ENCODE measurements around the gene PTBP1. TPM values are rescaled to one million over a fixed set of nuclear protein-coding genes. Genes with fewer than 3 reads are reported as not detected.
A peak's percentile ranks its signal among the peaks of the same experiment; 100 is the strongest.

Gene PTBP1
- total RNA-seq, 1 donor from 2014 or later = 198 TPM

DNA sequence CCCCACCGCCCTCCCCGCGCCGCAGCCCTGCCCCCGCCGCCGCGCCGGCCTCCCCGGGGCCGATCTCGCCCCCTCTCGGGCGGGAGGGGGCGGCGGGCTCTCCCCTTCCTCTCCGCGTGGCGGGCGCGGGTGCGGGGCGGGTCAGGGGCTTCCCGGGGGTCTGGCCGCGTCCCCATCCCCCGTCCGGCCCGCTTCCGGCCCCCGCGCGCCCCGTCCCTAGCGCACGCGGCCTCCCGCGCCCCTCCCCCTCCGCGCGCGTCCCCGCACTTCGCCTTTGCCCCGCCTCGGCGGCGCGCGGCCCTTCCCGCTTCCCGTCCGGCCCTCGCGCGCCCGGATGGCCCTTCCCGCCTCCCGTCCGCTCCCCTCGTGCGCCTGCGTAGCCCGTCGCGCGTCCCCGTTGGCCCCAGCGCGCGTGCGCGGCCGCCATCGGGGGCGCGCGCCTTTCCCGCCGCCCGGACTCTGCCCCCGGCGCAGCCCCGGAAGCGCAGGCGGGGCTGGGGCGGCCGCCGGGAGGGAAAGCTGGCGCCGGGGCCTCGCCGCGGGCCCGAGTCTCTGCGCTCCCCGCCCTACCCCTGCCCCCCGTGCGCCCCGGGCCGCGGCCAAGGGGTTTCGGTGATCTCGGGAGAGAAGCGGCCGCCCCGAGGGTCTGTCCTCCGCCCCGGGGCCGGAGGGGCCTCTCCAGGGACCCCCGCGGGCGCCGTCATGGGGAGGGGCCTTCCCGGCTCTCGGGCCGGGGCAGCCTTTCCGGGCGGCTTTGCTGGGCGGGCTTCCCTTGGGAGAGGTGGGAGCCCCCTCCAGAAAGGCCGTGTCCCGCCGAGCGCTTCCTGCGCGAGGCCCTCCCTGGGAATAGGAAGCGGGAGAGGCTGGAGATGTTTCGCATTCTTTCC is 519 bp downstream of the PTBP1 start:
- peak; percentile 49 for DNase-seq (ENCODE audit: low read depth, low spot score)

- no peak for DNase-seq (ENCODE audit: low read depth, low spot score)
These were observed 1.3 kb downstream of the PTBP1 start for GRCh38 chr19:798415-799075.

DNA sequence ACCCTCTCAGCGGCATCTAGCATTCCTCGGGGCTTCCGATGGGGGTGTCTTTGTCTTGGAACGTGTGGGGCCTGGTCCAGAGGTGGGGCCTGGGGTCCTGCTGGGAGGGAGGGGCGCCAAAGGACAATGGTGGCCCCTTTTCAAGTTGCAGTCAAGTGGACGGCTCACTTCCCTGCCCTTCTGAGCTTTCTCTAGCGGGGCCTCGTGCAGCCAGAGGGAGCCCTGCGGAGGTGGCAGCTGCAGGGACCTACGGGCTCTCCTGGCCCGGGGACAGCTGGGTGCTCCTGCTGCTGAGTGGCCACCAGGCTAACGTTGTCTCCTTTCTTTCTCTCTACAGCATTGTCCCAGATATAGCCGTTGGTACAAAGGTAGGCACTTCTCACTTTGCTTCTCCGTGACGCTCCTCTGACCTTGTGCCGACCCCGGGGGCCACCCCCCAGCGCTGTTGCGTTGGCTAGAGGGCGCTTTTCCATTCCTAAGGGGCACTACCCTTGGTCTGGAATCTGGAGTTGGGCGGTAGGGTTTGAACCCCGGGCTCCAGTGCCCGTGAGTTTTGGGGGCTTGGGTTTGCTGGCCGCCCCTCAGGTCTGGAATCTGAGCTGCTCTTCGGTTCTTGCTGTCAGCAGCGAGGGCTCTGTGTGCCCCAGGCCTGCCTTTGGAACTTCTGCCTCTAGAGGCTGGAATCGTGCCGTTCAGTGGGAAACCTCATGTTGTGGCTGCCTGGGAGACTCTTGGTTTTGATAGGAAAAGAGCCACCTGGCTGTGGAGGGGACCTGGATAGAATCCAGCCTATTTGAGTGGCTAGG is 2.0 kb downstream of the PTBP1 start:
- no peak for DNase-seq (ENCODE audit: low read depth, low spot score)

DNA sequence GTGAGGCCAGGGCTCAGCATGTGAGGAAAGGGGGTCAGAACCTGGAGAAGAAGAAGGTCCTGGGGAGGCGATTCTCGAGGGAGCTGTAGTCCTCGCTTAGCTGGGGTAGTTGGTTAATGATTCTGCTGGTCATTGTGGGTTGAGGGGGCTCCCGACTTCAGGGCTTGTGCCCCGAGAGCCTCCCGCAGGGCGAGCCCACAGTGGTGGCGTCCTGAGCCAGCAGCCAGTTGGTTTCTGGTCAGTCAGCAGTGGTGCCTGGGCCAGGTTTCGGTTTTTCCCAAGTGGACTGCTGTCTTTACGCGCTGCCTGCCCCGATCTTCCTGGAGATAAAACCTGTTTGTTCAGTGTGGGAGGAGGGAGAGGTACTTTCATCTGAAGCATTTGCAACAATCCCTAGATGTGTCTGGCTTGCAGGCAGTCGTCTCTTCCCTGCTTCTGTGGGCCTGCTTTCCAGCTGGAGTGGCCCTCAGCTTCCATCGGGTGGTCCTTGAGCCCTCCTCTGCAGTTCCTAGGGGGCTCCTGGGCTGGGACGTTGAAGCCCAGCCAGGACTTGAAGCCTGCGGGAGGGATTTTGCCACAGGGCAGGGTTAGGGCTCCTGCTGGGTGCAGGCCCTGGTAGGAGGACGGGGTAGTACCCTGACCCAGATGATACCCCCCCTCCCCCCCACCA is 3.2 kb downstream of the PTBP1 start:
- no peak for DNase-seq (ENCODE audit: low read depth, low spot score)

- DNase-seq (ENCODE audit: low read depth, low spot score) = no peak
These were observed 4.0 kb downstream of the PTBP1 start for GRCh38 chr19:801030-801860.

- no peak for DNase-seq (ENCODE audit: low read depth, low spot score)
These were observed 4.7 kb downstream of the PTBP1 start for GRCh38 chr19:801861-802497.

DNA sequence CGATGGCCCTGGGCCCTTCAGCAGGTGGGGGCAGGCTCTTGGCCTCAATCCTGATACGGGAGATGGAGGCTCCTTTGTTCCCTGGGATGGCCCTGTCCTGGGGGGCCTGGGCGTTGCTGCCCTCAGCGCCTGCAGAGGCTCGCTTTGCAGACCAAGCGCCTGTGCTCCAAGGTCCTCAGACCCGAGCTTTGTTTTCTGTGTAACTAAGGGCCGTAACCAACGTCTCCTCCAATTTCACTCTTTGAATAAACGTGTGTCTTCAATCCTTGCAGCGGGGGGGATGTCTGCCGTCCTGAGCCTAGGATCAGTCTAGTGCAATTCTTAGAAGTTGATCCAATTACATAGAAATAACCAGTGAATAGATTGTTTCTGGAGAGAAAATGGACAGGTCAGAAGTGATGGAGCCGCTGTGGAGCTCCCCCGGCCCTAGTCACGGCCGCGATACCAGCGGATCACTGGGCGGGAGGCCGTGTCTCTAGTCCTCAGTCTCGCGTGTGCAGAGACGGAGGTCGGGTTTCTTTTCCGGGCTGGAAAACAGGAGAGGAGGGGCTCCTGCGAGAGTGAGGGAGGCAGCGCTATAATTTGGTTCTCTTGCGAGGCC is 5.3 kb downstream of the PTBP1 start:
- DNase-seq (ENCODE audit: low read depth, low spot score) = no peak

DNA sequence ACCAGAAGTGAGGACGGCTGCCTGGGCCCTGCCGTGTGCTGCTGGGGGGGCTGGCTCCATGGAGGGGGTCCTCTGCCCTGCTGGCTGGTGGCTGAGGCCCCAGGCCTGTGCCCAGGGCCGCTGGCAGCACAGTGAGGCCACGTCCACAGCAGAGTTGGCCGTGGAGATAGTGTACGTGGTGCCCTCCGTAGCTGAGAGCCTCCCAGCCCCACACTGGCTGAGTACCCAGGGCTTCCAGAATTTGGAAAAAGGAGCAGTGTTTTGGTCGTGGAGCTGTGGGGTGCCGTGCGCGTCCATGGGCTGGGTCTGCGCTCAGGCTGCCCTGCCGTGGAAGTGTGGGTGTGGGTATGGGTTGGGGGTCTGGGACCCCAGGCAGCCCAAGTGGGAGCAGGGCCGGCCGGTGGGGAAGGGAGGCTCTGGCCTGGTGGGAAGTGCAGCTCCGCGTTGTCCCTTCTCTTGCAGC is 5.9 kb downstream of the PTBP1 start:
- no peak for DNase-seq (ENCODE audit: low read depth, low spot score)

DNA sequence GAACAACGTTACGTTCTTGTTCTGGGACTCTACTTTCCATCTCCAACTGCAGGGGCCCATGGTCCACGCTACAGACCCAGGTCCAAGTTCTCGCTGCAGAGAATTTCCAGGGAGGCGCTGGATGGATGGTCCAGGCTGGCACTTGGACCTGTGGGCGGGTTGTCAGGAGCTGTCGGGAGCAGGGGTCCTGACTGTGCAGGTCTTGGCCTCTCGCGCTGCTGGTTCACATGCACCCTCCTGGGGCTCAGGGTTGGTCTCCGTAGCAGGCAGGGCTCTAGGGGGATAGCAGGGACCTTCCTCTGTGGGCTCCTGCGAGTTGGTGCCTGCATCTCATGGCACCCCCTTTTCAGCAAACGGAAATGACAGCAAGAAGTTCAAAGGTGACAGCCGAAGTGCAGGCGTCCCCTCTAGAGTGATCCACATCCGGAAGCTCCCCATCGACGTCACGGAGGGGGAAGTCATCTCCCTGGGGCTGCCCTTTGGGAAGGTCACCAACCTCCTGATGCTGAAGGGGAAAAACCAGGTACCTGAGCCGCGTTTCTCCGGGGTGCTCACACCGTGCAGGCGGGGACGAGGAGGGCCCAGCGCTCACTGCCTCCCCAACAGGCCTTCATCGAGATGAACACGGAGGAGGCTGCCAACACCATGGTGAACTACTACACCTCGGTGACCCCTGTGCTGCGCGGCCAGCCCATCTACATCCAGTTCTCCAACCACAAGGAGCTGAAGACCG is 6.6 kb downstream of the PTBP1 start:
- DNase-seq (ENCODE audit: low read depth, low spot score) = no peak

DNA sequence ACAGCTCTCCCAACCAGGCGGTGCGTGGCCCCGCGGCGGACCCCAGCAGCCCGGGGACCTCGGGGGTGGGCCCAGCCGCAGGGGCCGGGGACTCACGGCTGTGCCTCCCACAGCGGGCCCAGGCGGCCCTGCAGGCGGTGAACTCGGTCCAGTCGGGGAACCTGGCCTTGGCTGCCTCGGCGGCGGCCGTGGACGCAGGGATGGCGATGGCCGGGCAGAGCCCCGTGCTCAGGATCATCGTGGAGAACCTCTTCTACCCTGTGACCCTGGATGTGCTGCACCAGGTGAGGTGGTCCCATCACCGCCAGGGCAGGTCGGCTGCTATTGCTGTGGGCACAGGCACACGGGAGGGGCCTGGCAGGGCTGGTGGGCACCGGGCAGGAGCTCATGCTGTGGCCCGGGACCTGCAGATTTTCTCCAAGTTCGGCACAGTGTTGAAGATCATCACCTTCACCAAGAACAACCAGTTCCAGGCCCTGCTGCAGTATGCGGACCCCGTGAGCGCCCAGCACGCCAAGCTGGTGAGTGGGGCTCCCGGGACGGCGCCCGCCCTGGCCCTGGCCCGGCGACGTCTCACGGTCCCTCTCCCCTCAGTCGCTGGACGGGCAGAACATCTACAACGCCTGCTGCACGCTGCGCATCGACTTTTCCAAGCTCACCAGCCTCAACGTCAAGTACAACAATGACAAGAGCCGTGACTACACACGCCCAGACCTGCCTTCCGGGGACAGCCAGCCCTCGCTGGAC is 7.3 kb downstream of the PTBP1 start:
- DNase-seq (ENCODE audit: low read depth, low spot score) = no peak

GRCh38 chr19:805166-805551 is 7.9 kb downstream of the PTBP1 start:
- no peak for DNase-seq (ENCODE audit: low read depth, low spot score)

DNA sequence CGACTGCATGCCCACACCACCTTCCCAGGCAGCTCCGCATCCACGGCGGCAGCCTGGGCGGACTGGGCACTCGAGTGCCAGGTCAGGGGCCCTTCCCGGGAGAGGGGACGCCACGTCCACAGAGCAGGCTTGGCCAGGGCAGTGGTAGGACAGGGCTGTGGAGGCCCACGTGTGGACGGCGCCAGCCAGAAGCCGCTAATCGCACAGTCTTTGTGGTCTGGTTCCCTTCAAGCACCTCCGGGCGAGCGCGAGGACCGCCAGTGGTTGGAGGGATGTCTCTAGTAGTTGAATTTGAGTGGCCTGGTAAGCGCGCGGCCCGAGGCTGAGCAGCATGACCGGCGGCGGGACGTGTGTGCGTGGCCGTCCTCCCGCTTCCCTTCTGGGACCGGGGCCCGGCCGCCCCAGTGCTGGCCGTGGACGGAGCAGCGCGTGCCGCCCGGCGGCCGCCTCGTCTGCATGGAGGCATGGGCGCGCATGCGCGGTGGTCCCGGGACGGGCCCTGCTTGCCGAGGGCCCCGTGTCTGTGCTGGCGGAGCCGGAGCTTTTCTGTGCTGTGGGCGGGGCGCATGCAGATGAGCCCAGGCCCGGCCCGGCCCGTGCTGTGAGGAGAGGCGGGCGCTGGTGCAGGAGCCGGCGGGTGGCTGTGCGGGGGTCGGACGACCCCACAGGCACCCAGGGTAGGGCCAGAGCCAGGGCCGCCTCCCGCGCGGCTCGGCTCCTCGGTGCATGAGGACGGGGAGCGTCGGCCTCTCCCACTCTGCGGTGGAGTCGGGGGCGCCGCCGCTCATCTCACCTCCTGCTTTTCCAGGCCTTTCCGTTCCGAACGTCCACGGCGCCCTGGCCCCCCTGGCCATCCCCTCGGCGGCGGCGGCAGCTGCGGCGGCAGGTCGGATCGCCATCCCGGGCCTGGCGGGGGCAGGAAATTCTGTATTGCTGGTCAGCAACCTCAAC is 8.6 kb downstream of the PTBP1 start:
- no peak for DNase-seq (ENCODE audit: low read depth, low spot score)

DNA sequence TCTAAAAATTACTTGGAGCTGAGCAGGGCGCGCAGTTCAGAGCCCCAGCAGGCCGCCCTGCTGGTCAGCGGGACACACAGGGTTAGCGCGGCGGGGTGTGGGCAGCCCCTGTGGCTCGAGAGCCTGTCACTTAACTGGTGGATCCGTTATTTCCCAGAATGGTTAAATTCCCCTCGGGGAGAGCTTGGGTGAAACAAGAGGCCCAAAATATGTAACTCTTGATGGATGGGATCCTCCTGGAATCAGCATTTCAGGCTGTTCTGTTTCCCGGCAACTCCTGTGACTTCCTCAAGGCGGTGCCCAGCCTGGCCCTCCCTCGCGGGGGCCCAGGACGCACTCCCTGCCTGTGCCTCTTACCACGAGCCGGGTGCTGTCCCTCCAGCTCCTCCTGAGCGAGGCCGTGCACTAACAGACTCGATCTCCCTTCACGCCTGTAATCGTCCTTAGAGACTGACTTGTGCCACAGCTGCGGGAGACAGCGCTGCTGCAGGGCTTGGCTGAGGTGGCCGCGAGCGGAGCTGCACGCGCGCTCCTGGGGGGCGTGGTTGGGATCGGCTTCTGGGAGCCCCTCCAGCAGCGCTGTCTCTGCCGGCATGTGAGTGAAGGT is 9.7 kb downstream of the PTBP1 start:
- DNase-seq (ENCODE audit: low read depth, low spot score) = no peak

DNA sequence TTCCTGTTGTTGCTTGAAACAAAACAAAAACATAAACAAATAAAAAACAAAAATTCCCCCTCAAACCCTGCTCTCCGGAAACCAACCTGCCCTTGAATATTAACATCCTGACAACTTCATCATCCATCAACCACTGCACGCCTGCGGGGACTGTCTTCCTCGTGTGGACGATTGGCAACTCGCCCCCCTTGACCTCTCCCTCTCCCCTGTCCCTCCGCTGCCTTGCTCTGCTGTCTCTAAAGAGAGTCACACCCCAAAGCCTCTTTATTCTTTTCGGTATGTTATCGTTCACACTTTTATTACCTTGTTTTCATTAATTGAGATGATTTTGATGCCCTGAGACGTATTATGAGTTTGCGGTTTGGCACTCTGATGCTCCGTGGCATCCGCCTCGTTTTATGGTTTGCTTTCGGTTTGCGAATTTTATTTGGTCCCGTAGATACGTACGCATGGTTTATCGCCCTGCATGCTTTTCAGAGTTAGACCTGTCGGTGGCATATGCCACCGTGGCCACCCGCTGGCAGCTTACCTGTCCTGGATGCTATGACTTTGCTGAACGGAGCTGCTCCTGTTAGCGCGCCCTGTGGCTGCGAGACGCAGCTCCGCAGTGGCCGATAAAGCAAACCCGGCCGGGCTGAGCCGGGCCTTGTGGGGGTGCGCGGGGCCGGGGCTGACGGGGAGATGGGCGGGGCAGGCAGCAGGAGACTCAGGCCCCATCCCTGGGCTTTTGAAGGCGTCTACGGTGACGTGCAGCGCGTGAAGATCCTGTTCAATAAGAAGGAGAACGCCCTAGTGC is 10.6 kb downstream of the PTBP1 start:
- DNase-seq (ENCODE audit: low read depth, low spot score) = no peak

DNA sequence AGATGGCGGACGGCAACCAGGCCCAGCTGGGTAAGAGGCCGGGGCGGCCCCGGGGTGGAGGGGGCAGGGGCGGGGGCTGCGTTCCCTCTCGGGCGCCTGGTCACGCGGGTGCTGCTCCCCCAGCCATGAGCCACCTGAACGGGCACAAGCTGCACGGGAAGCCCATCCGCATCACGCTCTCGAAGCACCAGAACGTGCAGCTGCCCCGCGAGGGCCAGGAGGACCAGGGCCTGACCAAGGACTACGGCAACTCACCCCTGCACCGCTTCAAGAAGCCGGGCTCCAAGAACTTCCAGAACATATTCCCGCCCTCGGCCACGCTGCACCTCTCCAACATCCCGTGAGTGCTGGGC is 11.1 kb downstream of the PTBP1 start:
- no peak for DNase-seq (ENCODE audit: low read depth, low spot score)

All from pulmonary artery endothelial cell (primary cell).